NCI-H187 treated with DMSO at 0.1 percent for 48 hours (cell line): ENCODE results near the gene LRFN4.
A peak's percentile ranks its signal among the peaks of the same experiment; 100 is the strongest.

Source experiments
- DNase-seq: peaks from one replicate; lab custom pipeline; 2025; lab: John Stamatoyannopoulos, UW

LRFN4 gene

GRCh38 chr11:66870616-66871520, 14.0 kb downstream of the LRFN4 start:
- DNase-seq, result no peak

- no peak for DNase-seq
These were observed 14.6 kb downstream of the LRFN4 start for GRCh38 chr11:66871521-66871901.

DNA sequence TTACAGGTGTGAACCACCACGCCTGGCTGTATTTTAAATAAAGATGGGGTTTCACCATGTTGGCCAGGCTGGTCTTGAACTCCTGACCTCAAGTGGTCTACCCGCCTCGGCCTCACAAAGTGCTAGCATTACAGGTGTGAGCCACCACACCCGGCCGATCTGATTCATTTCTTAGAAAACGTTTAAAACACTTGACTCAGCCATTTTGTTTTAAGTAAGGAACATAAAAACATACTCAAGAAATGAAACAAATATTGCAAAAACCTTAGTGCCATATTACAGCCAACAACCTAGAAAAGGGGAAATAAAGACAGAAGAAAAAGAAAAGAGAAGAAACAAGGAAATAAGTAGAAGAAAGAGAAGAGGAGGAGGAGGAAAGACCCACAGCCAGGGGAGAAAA, 17.4 kb downstream of the LRFN4 start:
- no peak for DNase-seq

GRCh38 chr11:66875378-66875777, 18.5 kb downstream of the LRFN4 start:
- no peak for DNase-seq

DNA sequence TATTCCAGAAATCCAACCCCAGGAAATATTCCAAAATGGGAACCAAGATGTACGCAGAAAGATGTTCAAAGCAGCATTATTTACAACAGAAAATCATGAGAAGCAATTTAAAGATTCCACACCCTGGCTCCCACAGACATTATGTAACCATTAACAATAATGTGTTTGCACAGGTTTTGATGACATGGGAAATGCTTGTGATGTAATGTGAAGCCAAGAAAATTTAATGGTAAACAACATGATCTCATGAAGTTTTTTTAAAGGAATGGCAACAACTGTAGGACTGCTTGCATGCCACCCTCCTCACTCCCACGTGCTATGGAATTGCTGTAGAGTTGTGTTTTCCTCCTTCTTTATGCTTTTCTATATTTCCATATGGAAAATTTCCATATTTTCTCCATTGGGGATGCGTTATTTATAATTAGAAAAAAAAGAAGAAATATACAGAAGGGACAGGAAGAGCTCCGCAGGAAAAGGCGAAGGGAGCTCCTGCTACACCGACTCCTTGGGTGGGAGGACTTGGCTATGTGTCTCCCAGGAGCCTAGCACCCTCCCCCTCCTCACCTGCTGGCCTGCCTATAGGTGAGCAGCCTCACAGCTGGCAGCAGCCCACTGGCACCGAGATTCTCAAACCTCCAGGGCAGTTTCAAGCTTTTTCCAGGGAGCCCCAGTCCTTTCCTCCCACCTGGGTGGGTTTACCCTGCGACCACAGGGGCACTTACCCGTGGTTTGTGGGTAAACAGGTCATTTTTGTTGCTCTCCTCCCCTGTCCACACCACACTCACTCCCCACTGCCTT, 20.9 kb downstream of the LRFN4 start:
- DNase-seq, result no peak

DNA sequence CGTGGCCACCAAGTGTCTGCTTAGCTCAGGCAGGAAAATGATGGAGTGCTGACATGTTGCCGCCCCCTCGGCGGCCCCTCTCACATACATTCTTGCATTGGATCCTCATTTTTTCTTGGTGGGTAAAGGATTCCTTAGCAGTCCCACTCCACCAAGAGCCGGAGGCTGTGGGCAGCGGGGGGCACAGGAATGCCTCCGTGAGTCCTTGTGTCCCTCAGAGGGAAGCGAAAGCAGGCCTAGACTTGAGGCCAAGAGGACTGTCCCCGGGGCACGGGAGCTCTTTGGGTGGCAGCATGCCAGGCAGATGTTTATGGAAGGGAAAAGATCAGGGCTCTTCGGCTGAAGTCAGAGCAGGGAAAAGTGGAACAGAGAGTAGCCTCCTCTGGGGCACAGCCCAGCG, 21.6 kb downstream of the LRFN4 start:
- DNase-seq, result no peak

GRCh38 chr11:66879000-66879399, 22.1 kb downstream of the LRFN4 start:
- no peak for DNase-seq

- no peak for DNase-seq
These were observed 22.7 kb downstream of the LRFN4 start for GRCh38 chr11:66879583-66879982.

GRCh38 chr11:66879999-66880398, 23.1 kb downstream of the LRFN4 start:
- no peak for DNase-seq

- peak; percentile 35 for DNase-seq
These were observed 23.9 kb downstream of the LRFN4 start for GRCh38 chr11:66880496-66881450.

GRCh38 chr11:66881451-66881835, 24.6 kb downstream of the LRFN4 start:
- DNase-seq, result no peak

- DNase-seq, result no peak
These were observed 25.1 kb downstream of the LRFN4 start for GRCh38 chr11:66881927-66882452.

DNA sequence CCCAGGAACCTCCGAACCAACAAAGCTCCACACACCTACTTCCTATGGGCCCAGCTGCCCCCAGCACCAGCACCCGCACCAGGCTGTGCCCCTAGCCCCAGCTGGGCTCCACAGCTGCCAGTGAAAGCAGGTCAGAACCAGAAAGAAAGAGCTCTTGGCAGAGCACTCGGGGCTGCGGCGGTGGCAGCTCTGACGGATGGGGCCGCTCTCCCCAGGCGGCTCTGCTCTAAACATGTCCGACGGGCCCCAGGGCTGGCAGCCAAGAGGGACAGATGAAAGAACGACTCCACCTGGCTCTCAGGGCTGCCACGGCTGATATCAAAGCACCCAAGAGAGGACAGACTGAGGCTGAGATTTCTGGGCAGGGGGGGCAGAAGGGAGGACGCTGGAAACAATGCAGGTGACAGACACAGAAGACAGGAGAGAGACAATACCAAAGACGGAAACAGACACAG, 25.7 kb downstream of the LRFN4 start:
- DNase-seq, result no peak

GRCh38 chr11:66883016-66883965, 26.4 kb downstream of the LRFN4 start:
- no peak for DNase-seq

DNA sequence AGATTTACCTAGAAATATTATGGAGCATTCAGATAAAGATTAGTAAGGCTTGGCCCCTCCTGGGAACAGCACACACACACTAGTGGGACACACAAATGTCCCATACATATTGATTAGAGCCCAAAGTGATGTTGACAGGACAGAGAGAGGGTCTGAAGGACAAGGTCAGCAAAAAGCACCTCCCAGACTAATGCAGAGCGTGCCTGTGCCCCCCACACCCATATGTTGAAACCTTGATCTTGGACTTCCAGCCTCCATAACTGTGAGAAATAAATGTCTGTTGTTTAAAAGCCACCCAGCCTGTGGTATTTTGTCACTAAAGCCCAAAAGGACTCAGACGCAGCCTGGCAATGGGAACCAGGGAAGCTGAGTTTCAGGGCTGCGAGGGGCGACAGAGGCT, 27.6 kb downstream of the LRFN4 start:
- no peak for DNase-seq

DNA sequence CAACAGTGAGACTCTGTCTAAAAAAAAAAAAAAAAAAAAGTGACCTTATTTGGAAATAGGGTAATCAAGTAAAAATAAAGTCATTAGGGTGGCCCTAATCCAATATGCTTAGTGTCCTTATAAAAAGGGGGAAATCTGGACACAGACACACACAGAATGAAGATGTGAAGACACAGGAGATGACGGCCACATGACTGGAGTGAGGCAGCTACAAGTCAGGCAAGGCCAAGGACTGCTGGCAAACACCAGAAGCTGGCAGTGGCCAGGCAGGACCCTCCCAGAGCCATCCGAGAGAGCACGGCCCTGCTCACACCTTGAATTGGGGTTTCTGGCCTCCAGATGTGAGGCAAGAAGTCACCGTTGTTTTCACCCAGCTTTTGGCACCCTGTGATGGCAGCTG, 28.6 kb downstream of the LRFN4 start:
- no peak for DNase-seq

- DNase-seq, result no peak
These were observed 29.1 kb downstream of the LRFN4 start for GRCh38 chr11:66885950-66886440.

DNA sequence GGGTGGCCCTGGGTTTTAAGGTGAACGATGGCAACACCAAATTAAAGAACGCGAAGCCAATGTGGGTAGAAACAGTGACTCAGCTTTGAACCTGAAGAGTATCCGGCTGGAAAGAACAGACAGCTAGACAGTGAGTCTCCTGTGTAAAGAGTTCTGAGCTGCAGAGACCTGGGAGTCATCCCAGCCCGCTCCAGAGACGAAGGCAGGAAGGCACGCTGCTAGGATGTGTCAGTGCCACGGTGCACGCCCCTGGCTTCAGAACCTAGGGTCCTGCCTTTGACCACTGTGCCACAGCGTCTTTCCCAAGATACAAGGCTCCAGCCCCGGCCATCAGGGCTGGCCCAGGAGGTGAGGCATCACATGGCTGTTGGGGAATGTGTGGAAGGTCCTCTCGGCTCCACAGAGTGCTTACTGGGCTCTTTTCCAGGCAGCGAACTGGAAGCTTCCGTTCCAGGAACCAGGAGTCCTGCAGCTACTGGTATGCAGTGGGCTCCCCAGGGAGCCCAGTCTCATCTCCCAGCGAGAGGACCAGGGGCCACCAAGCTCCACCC, 29.9 kb downstream of the LRFN4 start:
- no peak for DNase-seq

DNA sequence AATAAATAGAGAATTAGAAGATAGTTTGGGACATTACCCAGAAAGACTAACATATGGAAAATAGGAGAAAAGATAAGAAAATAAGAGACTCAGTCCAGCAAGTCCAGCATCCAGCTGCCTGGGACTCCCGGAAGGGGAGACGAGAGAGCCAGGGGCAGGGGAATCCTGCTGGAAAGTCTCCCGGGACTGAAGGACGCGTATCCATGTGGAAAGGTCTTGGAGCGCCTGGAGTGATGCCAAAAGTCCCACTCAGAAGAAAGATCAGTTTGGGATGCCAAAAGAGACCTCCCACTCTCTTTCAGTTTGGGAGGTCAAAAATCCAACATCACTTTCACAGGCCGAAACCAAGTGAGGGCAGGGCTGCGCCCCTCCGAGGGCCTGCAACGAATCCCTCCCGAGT, 30.7 kb downstream of the LRFN4 start:
- DNase-seq, result no peak

DNA sequence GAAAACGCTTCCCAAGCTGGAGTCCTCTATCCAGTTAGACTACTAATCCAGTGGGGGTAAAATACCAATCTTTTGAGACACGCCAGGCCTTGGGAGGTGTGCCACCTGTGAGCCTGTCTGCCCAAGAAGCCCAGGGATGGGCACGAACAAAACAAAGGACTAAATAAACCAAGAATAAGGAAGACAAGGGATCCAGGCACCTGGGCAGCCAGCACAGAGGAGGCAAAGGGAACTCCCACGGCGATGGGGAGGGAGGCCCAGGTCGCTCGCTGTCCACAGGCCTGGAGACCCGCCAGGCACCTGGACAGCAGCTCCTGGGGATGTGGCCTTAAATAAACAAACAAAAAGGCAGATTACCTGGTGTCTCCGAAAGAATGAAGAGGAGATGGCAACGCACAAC, 31.4 kb downstream of the LRFN4 start:
- DNase-seq, result no peak
